ENCODE results near the gene GPR89B.
"Not testable (repeated sequence)": the region's sequence is repeated elsewhere in the genome, so short reads cannot be mapped to it uniquely, and the experiment has no call there.

Gene GPR89B

DNA sequence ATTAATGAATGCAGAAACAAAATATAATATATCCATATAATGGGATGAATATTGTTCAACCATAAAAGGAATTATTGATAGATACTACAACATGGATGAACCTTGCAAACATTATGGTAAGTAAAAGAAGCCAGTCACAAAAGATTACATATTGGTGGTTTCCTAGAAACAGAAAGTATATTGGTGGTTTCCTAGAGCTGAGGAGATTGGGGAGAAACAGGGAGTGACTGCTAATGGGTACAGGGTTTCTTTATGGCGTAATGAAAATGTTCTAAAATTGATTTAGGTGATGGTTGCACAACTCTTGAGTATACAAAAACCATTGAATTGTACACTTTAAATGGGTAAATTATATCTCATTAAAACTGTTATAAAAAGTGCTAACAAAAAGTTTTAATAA lies 14.3 kb downstream of the GPR89B start:
- not testable (repeated sequence) for DNase-seq

GRCh38 chr1:147949517-147949916 lies 21.3 kb downstream of the GPR89B start:
- DNase-seq = not testable (repeated sequence)

GRCh38 chr1:147958906-147959305 lies 30.7 kb downstream of the GPR89B start:
- not testable (repeated sequence) for DNase-seq

GRCh38 chr1:147959680-147960079 lies 31.5 kb downstream of the GPR89B start:
- DNase-seq = not testable (repeated sequence)

- DNase-seq = not testable (repeated sequence)
Observed at GRCh38 chr1:147964575-147964974, 36.4 kb downstream of the GPR89B start.

DNA sequence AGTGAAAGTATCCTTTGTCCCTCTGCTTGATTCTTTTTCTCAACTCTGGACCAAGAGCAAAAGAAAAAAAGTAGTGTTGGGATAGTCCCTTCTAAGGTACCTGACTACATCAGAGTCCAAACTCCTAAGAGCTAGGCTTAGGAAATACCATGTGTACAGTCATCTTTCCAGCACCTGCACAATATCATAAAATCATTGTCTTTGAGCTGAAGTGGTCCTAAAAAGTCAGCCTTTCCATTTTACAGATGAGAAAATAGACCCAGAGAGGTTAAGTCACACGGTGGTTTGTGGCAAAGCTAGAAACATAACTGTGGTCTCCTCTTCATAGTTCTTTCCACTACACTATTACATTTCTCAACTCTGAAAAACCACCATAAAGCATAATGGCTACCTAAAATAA lies 38.4 kb downstream of the GPR89B start:
- not testable (repeated sequence) for DNase-seq

DNA sequence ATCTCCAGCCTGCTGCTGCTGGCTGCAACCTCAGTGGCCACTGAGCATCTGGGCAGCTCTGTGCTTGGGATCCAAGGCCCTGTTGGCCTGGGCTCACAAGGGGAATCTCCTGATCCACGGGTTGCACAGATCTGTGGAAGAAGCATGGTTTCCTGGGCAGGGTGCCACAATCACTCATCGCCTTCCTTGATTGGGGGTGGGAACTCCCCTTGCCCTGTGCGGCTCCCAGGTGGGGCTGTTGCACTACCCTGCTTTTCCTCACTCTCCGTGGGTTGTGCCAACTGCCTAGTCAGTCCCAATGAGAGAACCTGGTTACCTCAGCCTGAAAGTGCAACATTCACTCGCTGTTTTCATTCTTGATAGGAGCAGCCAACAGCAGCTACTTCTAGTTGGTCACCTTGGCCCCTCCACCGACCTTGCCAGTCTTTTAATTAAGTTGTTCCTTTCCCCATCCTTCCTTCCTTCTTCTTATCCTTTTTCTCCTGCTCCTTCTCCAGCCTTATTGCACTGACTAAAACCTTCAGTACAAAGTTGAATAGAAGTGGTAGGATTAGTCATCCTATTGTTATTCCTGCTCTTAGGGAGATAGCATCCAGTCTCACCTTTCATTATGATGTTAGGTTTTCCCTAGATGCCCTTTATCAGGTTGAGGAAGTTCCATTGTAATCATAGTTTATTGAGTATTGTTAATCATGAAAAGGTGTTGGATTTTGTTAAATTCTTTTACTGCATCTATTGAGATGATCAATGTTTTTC lies 50.9 kb downstream of the GPR89B start:
- not testable (repeated sequence) for DNase-seq

DNA sequence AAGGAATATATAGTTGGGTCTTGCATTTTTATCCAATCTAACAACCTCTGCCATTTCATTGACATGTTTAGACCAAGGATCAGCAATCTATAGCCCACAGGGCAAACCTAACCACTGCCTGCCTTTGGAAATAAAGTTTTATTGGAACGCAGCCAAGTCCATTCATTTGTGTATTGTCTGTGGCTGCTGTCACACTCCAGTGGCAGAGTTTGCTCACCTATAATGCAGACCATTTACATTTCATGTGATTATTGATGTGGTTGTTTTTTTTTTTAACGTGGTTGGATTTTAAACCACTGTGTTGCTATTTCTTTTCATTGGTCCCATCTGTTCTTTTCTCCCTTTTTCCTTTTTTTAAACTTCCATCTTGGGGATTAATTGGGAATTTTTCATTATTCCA lies 57.2 kb downstream of the GPR89B start:
- not testable (repeated sequence) for DNase-seq

DNA sequence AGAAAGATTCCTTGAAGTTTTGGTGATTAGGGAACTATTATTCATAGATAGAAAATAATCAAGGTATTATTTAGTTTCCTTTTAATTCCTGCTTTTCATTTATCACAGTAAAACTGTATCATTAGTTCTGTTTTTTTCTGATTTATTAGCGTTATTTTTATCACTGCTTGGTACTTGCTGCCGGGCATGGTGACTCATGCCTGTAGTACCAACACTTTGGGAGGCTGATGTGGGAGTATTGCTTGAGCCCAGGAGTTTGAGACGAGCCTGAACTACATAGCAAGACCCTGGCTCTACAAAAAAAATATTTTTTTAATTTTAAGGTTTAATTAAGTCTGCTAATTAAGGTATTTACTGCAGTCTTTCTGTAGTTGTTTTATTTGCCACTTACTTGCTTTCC lies 59.7 kb downstream of the GPR89B start:
- not testable (repeated sequence) for DNase-seq

DNA sequence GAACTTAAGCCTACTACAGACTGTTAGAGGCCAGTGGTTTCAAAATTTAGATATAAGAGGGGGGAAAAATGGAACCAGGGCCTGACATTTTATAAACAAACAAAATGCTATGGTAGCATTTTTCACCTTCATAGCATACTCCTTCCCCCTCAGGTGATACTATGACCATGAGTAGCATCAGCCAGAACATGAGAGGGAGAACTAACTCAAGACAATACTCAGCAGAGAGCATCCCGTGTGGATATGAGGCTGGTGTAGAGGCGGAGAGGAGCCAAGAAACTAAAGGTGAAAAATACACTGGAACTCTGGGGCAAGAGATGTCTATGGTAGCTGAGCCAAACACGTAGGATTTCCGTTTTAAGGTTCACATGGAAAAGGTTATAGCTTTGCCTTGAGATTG lies 64.7 kb downstream of the GPR89B start:
- DNase-seq = not testable (repeated sequence)

DNA sequence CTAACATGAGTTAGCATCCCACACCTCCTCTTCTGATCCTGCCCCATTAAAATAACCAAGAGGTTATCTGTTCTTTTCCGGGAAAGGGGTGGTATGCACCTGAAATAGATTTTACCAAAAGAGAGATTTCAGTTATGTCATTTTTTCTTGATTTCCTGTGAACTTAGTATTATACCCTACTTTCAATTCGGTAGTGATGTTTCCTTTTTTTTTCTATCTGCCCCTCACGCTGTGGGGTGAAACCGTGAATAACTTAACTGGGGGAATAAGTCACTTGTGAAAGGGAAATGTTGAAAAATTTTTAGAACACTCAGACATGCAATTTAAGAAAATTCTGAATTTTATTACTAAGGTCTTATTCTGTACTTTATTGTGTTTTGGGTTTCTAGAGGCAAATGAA lies 65.2 kb downstream of the GPR89B start:
- not testable (repeated sequence) for DNase-seq

DNA sequence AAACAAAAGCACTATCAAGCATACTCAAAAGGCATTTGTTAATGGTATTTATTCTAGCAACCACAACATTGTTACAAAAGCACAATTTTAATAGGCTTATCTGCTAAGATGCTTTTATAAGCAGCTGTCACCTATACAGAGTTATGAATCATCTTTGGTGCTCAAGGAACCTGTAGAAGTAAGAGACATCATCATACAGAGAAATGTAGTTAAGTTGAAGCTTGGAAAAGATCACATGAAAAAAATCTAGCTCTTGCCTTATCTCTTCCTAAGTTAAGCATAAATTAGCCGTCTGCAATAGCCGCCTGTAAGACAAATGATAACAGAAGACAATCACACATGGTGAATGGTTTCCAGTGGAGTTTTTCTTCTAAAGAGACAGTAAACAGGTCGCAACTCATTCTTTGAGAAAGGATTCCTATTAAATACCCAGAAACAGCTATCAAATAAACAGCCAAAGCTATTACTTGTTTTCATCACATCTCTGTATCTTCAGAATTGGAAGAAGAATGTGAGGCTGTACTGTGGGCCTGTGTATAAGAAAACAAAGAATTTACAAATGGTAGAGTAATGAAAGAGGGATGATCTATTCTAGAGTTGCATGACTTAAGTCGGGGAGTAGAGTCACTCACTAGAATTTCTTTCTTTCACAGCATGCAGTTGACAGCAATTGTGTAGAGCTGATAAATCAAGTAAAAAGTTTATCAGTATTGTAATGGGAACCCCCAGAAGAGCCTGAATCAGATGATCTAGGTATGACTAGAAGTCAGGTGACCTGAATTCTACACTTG lies 65.8 kb downstream of the GPR89B start:
- not testable (repeated sequence) for DNase-seq

- not testable (repeated sequence) for DNase-seq
Observed at GRCh38 chr1:147996088-147996487, 67.9 kb downstream of the GPR89B start.

DNA sequence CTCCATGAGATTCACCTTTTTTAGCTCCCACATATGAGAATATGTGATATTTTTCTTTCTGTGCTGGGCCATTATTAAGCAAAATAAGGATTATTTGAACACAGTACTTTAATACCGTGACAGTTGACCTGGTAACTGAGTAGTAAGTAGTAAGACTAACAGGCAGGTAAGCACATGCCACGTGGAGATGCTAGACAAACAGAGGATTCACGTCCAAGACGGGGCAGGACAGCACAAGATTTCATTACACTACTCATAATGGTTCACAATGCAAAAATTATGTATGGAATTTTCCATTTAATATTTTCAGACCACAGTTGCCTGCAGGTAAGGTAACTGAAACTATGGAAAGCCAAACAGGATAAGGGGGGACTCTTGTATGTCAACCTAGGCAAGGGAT lies 79.5 kb downstream of the GPR89B start:
- DNase-seq = not testable (repeated sequence)

- DNase-seq = no peak
Observed at GRCh38 chr1:148010527-148010926, 82.3 kb downstream of the GPR89B start.

GRCh38 chr1:148013177-148014144 lies 85.2 kb downstream of the GPR89B start:
- DNase-seq = not testable (repeated sequence)

DNA sequence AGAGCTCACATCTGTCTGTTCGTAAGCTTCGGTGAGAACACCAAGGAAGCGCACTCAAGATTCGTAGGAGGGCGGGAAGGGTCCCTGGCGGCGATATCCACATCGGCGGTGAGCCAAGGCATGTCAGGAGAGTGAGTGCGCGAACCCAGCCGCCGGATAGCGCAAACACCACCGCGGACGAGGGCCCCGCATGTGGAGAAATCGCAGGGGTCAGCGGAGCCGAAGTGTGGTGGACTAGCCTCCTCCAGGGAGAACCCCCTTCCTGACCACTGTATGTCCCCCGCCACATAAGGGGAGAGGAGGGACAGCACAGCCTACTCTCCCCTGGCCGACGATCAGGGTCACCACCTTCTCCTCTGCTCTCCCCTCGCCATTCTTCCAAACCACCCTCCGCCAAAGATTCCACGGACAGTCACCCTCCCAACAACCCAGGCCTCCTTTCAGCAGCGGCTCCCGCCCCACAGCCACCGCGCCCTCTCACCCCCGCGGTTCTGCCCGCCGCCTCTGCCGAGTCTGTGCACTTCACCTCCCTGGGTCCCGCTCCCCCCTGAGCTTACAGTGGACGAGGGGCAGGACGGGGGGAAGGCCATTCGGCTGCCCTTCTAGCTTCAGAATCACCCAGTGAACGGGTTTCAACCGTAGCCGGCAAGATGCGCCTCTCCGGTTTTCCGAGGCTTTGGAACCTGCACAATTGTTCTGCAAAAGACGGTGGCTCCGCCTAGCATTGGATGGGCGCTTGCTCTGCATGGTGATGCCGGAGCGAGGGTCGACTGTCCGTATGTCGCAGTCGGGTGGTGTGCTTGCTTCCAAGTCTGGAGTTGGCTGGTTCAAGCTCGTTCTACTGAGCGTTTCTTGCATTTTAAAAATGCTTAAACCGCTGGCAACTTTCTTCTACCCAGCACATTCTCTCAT lies 86.3 kb downstream of the GPR89B start:
- not testable (repeated sequence) for DNase-seq

DNA sequence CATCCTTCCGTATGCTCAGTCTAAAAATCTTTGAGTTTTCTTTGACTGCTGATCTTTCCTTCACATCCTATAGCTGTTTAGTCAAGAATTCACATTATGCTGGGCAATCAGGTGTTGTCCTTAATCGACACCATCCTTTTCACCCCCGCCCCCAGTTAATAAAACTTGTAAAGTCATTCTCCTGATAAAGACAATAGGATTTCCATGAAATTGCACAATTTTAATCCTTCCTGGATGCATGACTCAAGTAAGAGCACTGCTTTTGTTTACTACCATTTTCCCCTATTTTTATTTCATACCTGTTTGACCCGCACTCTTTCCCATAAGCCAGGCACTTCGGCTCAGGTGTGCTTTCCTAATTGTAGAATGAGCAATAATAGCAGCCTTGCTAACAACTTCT lies 96.7 kb downstream of the GPR89B start:
- DNase-seq = not testable (repeated sequence)

GRCh38 chr1:148027004-148027403 lies 98.8 kb downstream of the GPR89B start:
- not testable (repeated sequence) for DNase-seq

- DNase-seq = not testable (repeated sequence)
Observed at GRCh38 chr1:148032247-148032646, 104.0 kb downstream of the GPR89B start.

GRCh38 chr1:148032690-148033089 lies 104.5 kb downstream of the GPR89B start:
- not testable (repeated sequence) for DNase-seq

- DNase-seq = not testable (repeated sequence)
Observed at GRCh38 chr1:148033147-148033546, 104.9 kb downstream of the GPR89B start.

Measured in activated effector memory CD4-positive, alpha-beta T cell treated with Interleukin-2 at 50 U/mL for 16 hours (primary cell).